CD4-positive, alpha-beta T cell treated with Interleukin-15 for 4 hours (primary cell): ENCODE measurements around the gene CYP27A1.

Experiments used
- DNase-seq: peaks from one replicate; pipeline ENCODE4 v3.0.0-alpha.2; 2020; ENCODE audit warnings: low spot score

The CYP27A1 gene

GRCh38 chr2:218812096-218812815, 30.3 kb downstream of the CYP27A1 start:
- DNase-seq, result no peak

- no peak for DNase-seq
Measured at GRCh38 chr2:218812861-218813260, 30.9 kb downstream of the CYP27A1 start.

GRCh38 chr2:218813771-218814460, 32.0 kb downstream of the CYP27A1 start:
- no peak for DNase-seq

DNA sequence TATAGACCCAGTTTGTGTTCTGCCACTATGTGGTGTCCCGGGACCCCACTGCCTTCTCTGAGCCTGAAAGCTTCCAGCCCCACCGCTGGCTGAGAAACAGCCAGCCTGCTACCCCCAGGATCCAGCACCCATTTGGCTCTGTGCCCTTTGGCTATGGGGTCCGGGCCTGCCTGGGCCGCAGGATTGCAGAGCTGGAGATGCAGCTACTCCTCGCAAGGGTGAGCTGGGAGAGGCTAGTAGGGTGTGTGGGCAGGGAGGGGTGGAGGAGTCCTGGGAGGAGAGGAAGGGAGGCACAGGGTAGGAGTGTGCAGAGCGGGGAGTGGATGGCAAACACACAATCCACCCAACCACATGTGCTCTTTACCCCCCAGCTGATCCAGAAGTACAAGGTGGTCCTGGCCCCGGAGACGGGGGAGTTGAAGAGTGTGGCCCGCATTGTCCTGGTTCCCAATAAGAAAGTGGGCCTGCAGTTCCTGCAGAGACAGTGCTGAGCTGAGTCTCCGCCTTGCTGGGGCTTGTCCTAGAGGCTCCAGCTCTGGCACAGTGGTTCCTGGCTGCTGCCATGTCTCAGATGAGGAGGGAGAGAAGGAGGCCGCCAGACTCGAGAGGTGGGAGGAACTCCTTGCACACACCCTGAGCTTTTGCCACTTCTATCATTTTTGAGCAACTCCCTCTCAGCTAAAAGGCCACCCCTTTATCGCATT, 32.7 kb downstream of the CYP27A1 start:
- DNase-seq, result no peak

DNA sequence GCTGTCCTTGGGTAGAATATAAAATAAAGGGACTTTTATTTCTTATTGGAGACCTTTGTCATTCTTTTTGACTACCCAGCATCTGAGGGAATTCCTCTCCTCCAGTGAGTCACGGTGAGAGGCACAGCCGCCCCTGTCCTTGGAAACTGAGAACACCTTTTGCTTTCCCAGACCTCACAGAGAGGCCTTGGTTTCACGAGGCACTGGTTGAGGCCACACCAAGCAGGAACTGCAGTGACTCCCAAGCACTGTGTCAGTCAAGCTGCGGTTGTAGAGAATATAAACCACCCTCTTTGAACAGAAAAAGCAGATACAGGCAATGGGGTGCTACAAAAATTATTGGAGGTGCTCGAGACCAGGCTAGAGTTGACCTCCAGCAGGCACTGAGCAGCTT, 33.3 kb downstream of the CYP27A1 start:
- no peak for DNase-seq

DNA sequence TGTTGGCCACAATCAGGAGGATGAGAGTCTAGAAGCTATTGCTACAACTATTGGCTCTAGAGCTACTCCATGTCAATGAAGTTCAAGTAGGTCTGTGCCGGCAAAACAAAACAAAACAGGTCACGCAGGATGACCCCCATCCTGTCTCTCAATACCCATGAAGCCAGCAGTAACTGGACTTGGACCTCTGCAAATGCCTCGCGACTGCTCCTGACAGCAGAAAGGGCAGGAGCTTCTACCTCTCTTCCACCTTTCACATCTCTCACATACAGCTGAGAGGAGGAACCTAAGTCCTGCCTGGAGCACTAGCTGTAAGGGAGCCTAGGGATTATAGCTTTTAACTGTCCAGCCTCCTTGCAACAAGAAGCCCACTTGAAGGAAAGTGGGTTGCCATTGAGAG, 33.7 kb downstream of the CYP27A1 start:
- no peak for DNase-seq

GRCh38 chr2:218816561-218817011, 34.6 kb downstream of the CYP27A1 start:
- no peak for DNase-seq

DNA sequence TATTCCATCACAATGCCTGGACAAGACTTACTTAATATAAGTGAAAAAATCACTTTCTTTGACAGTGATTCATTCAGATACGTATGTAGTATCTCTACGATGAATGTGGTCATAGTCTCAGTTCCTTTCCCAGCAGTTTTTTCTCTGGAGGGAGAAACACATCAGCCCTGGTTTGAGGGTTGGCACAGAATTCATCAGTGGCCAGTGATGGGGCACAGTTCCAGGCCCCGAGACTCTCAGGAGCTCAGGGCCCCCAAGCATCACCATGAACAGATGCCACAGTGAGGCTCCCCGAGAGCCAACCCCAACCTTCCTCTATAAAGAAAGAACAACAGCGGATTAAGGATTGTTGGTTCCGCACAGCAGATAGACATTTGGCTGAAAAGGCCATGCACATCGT, 37.1 kb downstream of the CYP27A1 start:
- DNase-seq, result no peak

DNA sequence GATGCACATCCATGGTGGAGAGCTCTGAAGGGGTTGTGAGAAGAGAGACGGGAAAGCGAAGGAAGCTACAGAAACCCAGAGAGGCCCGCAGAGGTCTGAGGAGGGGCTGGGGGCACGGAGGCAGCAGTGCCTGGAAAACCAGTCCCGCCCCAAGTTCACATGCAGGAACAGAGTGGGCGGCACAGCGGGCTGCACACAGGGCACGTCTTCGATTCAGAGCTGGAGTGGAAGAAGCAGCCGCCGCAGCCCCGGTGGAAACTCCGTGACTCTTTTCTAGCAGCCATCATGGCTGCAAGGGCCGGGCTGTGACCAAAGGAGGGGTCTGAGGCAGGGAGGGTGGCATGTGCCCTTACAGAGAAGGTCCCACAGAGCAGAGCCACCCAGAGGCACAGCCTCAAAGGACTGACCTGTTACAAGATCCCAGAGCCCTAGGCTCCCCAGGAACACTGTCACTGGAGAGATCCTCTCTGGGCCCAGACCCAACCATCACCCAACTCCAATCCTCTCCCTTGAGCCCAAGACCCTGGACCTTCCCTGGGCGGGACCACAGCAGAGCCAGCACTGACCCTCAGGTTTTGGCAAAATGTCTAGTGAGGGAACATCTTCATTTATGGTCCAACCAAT, 38.9 kb downstream of the CYP27A1 start:
- DNase-seq, result no peak

DNA sequence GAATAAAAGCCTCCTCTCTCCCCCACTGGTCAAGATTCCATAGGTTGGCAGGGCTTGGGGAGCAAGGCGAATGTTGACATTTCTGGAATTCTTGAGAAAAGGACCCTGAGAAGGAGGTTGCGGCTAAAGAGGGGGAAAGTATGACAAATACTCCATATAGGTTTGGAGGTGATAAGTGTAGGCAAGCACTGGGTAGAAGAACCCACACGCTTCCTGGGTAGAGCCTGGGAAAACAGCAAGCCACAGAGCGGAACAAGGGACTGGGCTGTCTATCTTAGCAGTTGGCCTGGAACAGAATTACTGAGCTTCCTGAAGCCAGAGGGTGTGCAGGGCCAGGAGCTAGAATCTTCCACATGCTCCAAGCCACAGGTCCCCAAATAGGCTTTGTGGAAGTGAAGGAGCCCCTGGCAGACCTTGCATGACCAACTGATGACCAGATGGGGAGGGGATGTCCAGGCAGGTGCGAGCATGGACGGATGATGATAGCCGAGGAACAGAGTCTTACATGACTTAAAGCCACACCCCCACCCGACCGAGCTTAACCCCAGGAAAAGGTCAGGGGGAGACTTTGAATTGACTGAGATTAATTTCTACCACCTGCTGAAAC, 39.8 kb downstream of the CYP27A1 start:
- DNase-seq, result no peak

DNA sequence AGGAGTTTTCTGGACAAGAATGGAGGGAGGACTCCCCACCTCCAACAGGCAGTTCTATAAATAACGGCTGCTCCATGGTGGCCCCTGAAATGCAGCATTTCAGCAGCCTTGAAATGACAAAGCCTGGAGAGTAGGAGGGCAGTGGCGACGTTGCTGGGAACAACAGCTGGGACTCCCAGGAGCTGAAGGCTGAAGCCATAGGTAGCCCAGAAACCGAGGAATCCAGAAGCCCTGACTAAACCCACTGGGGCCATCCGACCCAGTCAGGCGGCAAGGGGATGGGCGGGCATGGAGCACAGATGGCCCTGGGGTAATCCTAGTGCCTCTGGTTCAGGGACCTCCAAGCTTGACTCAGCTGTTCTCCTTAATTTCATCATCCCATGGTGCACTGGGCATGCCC, 40.7 kb downstream of the CYP27A1 start:
- DNase-seq, result no peak

DNA sequence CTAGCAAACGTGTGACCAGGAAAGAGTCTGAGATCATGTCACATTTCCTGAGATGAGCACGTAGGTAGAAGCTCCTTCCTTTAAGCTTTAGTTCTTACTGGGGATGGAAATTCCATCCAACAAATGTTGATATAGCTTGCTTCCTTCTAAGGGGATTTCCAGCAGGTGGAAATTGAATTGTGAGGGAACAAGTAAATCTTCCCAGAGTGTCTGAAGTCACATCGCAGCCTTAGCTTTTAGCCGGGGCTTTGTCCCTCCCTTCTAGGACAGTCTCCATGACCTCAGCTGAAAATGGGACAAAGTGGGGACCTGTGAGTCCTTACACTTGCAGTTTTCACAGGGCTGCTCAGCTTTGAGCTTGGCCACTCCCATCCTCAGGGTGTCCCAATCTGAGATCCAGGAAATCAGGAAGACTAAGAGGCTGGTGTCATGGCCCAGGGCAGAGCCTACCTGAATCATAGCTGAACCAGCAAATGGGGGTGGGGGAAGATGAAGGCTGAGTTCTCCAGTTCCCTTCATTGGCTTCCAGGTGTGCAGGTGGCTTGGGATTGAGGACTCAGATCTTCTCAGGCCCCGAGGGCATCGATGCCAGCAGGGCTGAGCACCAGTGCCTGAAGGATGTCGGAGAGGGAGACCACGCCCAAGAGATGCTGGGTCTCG, 41.4 kb downstream of the CYP27A1 start:
- no peak for DNase-seq

GRCh38 chr2:218824004-218824403, 42.1 kb downstream of the CYP27A1 start:
- no peak for DNase-seq

DNA sequence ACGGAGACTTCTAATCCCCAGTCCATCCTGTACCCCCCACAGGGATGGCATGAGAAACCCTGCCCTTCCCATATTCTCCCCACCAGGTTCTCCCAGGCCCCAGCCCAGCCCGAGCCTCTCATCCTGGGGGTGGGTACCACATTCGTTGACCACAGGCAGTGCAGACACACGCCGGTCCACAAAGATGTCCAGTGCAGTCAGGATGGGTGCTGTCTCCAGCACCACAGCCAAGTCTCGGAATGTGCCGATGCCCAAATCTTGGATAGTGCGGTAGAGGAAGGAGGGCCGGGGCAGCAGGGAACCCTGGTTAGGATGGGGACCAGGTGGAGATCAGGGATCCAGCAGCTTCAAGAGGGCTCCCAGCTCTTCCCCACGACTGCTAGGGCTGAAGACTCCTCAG, 44.8 kb downstream of the CYP27A1 start:
- no peak for DNase-seq

GRCh38 chr2:218827701-218828476, 45.9 kb downstream of the CYP27A1 start:
- DNase-seq, result no peak

- DNase-seq, result no peak
Measured at GRCh38 chr2:218828477-218828778, 46.5 kb downstream of the CYP27A1 start.

GRCh38 chr2:218829868-218830451, 48.0 kb downstream of the CYP27A1 start:
- DNase-seq, result no peak

DNA sequence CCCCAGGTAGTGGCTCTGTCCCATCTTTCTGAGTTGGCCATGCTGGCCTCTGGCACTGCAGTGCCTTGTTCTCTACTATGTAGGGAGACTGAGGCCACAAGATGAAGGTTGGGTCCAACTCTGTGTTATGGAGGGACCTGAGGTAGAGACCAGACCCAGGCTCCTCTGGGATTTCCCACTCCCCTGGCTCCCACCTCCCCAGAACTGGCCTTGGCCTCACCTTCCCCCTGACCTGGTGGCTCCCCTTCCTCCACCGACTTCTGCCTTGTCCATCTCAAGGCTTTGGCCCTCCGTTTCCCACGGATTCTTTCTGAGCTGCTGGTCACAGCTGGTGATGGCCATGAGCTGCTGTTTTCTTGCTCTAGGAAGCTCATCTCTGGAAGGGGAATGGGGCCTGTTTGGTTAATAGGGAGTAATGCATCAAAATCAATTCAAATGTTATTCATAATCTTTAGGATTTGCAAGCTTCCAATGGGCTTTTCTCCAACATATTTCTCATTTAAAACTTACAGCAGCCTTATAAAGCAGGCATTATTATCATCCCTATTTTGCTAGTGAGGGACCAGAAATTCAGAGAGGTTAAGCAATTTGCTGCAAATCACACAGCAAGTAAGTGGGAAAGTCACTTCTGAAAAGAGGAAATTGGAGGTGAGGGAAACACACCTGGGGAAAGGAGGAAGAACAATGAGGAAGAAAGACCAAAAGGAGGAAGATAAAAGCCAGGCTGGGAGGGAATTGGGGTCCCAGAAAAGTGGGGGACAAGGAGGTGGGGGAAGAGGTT, 48.8 kb downstream of the CYP27A1 start:
- no peak for DNase-seq

- DNase-seq, result no peak
Measured at GRCh38 chr2:218831378-218831990, 49.5 kb downstream of the CYP27A1 start, which contains the start of gene PRKAG3. PRKAG3 (minus strand) TSS chr2:218831803.
